Esophagus squamous epithelium (tissue), 5 donors: Measurements from ENCODE around the gene SFPQ. TPM values are rescaled to one million over a fixed set of nuclear protein-coding genes. Genes with fewer than 3 reads are reported as not detected.

Source experiments
- DNase-seq: peaks from one replicate; lab custom pipeline; 2025; lab: John Stamatoyannopoulos, UW
- H3K27ac ChIP-seq, 4 donors: fragments of 200-600 bp; sonication (generic); one replicate each; pipeline ENCODE4 v1.5.1; 2016 to 2019; ENCODE audit warnings: mild to moderate bottlenecking in 1 of 4
- H3K27me3 ChIP-seq, 4 donors: fragments of 200-600 bp; sonication (generic); 1 replicate in 3 of 4; 2 replicates in 1 of 4; pipeline versions ENCODE4 v1.5.1 to v1.6.0; 2017 to 2021; ENCODE audit warnings: antibody characterized with exemption in 1 of 4
- H3K36me3 ChIP-seq, 3 donors: fragments of 200-600 bp; sonication (generic); one replicate each; pipeline ENCODE4 v1.5.1; 2016 to 2019
- H3K4me1 ChIP-seq, 3 donors: fragments of 200-600 bp; sonication (generic); one replicate each; pipeline ENCODE4 v1.5.1; 2017 to 2019
- H3K4me3 ChIP-seq, 4 donors: fragments of 200-600 bp; sonication (generic); 1 replicate in 3 of 4; 2 replicates in 1 of 4; pipeline ENCODE4 v1.5.1; 2016 to 2019; ENCODE audit warnings: mild to moderate bottlenecking in 2 of 4, moderate library complexity in 1 of 4
- H3K9me3 ChIP-seq, 3 donors: fragments of 200-600 bp; sonication (generic); one replicate each; pipeline ENCODE4 v1.5.1; 2016 to 2019
- CTCF ChIP-seq, 6 experiments: fragments of 450-650 bp in 4 of 6; fragments of 200-600 bp in 2 of 6; sonication (generic) in 2 of 6; IDR thresholded peaks; one replicate each; pipeline ENCODE4 v1.5.1; 2016 to 2019; ENCODE audit warnings: antibody characterized with exemption in 6 of 6, mild to moderate bottlenecking in 4 of 6, moderate library complexity in 4 of 6
- POLR2A ChIP-seq, 4 donors: fragments of 450-650 bp; IDR thresholded peaks; one replicate each; pipeline ENCODE4 v1.6.1; 2017; ENCODE audit warnings: antibody characterized with exemption in 4 of 4, mild to moderate bottlenecking in 4 of 4, moderate library complexity in 3 of 4
- WGBS, 2 donors: methylation state at CpG; one replicate each; pipeline ENCODE4 v1.1.5; 2018; 5-methylcytosine and 5-hydroxymethylcytosine counted together
- intact Hi-C: fragments of 100-400 bp; cut with DNase I; formaldehyde crosslinking; loops from one replicate; pipeline ENCODE4 v1.15.0; 2022
- total RNA-seq, 4 donors: library from RNA; depleted of rRNA; stranded (reverse); fragments of >200 nt; gene quantifications; one replicate each; pipeline ENCODE4 v1.1.0, GENCODE V29; 2016
- donor health status: DM: yes; HTN: yes; CAD: no.

SFPQ gene
- total RNA-seq, 4 donors from 2014 or later, result 99.6 to 222 (median 155) TPM

DNA sequence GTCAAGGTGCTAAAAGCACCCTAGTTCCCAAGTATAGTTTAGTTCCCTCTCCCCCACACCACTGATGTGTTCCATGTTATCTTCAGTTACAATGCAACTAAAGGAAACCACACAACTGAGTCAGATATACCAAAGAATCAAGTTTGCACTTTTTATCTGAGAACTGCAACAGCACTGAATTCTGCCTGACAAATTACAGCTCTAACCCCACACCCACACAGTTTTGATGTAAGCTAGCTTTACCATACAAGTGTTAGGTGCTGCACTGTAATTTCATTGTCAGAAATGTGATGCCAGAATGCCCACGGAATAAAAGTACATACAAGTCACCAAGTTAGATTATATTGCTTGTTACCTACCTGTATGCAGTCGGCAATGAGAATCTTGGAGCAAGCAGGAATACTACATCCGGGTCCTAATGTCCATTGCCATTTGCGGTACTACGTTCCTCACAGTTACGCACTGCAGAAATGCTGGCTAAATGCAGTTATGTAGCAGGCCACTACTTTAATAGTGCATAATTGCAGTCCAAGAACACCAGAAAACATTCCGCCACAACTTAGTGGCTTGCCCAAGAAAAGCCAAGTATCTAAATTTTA lies 12.1 kb downstream of the SFPQ start:
- WGBS, 2 donors, result 83 to 87% methylated on average over 7 of the region's 7 CpGs
- no peaks in the 10 kb centered on the region for H3K27me3 ChIP-seq
- intact Hi-C loops, result no loop called here
- peaks cover 0 to 71% (median 4%) of the 10 kb centered on the region in 3 donors for H3K4me1 ChIP-seq
- H3K9me3 ChIP-seq, result no peaks in the 10 kb centered on the region
- no peak overlapping the region for H3K4me3 ChIP-seq
- peaks cover 6 to 100% (median 53%) of the 10 kb centered on the region in 3 donors for H3K36me3 ChIP-seq
- no peak overlapping the region for H3K27ac ChIP-seq
- TF ChIP-seq CTCF (IDR thresholded peaks at IDR 0.05), result no peak
- TF ChIP-seq POLR2A (IDR thresholded peaks at IDR 0.05), result no peak
- DNase-seq, result no peak

DNA sequence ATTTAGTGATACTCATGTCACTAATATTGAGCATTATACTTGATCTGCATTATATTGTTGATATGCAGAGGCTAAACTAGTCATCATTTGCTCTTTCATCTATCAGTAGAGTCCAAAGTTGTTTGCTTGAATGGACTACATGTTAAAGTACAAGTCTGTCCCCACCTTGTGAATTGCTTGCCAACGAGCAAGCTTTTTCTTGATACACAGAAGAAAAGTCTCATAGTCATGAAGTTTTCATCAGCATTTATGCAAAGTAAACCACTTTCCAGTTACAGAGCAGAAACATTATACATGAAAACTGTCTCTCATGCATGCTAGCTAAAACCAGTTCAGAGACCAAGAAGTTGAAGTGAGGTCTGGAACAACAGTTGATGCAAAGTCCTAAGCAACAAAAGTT lies 13.0 kb downstream of the SFPQ start:
- WGBS, 2 donors, result 50 to 67% methylated on average over 1 of the region's 1 CpG
- H3K4me3 ChIP-seq, result no peak overlapping the region
- H3K27ac ChIP-seq, result no peak overlapping the region
- TF ChIP-seq POLR2A (IDR thresholded peaks at IDR 0.05) (no peak), CTCF (IDR thresholded peaks at IDR 0.05) (no peak)
- peaks cover 0 to 61% (median 0%) of the 10 kb centered on the region in 3 donors for H3K4me1 ChIP-seq
- no peaks in the 10 kb centered on the region for H3K27me3 ChIP-seq
- no peaks in the 10 kb centered on the region for H3K9me3 ChIP-seq
- intact Hi-C loops, result no loop called here
- H3K36me3 ChIP-seq, result peaks cover 6 to 100% (median 54%) of the 10 kb centered on the region in 3 donors
- no peak for DNase-seq

DNA sequence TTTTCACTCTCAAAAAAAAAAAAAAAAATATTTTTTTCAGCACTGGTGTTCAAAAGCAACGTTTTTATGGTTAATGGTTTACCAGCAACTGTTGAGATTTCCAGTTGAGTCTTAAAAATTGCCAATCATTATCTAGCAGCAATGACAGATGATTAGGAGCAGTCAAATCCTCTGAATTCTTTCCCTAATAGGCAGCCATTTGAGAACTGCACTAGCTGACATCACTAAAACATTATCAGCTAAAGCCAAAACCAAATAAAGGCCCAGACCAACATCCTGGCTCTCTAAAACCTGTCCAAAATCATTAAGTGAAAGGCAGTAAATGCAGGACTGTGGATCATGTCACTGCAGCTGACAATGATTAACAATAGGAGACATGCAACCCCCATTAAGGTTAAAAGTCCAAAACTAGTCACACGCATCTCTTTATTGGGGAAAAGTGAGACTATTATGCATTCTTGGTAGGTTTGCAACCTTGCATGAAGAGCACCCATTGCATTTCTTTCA lies 14.0 kb downstream of the SFPQ start:
- Histone ChIP-seq H3K9me3 (no peaks in the 10 kb centered on the region), H3K4me1 (peaks cover 0 to 53% (median 0%) of the 10 kb centered on the region in 3 donors), H3K36me3 (peaks cover 0 to 96% (median 44%) of the 10 kb centered on the region in 3 donors), H3K27ac (no peak overlapping the region), H3K27me3 (no peaks in the 10 kb centered on the region), H3K4me3 (no peak overlapping the region)
- no peak for TF ChIP-seq POLR2A (IDR thresholded peaks at IDR 0.05)
- TF ChIP-seq CTCF (IDR thresholded peaks at IDR 0.05), result no peak
- intact Hi-C loops, result no loop called here
- 33 to 49% methylated on average over 2 of the region's 2 CpGs for WGBS, 2 donors
- DNase-seq, result no peak

DNA sequence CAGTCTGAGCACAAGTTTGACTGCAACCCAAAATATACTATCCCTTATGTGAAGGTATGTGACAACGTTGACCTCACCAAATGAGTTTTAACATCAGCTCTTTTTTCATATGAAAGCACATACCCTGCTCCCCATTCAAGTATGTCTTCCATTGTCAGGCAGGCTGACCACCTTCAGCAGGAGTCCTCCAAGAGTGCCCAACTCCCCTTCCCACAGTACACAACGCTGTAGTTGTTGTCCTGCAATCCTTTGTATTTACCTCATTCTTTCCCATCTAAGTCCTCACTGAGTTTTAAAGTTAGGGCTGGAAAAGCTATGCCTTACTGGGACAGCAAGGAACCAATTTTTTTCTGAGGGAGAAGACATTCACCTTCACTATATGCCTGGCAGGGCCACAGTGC lies 14.7 kb downstream of the SFPQ start:
- Histone ChIP-seq H3K4me3 (no peak overlapping the region), H3K27ac (no peak overlapping the region), H3K27me3 (no peaks in the 10 kb centered on the region), H3K4me1 (peaks cover 0 to 46% (median 0%) of the 10 kb centered on the region in 3 donors), H3K9me3 (no peaks in the 10 kb centered on the region), H3K36me3 (peaks cover 0 to 90% (median 37%) of the 10 kb centered on the region in 3 donors)
- no peak for DNase-seq
- intact Hi-C loops, result no loop called here
- 65 to 69% methylated on average over 2 of the region's 2 CpGs for WGBS, 2 donors
- TF ChIP-seq POLR2A (IDR thresholded peaks at IDR 0.05) (no peak), CTCF (IDR thresholded peaks at IDR 0.05) (no peak)

DNA sequence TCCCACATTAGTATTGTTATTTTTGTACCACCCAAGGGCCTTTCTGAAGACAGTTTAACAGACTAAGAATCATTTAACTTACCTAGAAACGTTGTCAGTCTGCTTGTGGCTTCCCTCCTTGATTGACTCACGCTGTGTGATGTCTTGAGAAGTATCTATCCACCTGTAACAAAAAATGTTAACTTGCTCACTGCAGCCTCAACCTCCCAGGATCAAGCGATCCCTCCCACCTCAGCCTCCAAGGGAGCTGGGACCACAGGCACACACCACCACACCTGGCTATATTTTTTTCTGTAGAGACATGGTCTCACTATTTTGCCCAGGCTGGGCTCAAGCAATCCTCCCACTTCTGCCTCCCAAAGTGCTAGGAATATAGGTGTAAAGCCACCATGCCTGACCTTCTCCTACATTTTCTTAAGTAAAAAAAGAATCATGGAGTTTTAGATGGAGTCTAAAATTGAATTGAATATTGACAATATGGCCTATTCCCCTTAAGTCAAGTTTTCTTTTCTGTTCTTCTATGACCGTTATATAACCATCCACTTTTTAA lies 15.6 kb downstream of the SFPQ start:
- H3K9me3 ChIP-seq, result no peaks in the 10 kb centered on the region
- peaks cover 0 to 37% (median 0%) of the 10 kb centered on the region in 3 donors for H3K4me1 ChIP-seq
- no peak overlapping the region for H3K27ac ChIP-seq
- intact Hi-C loops, result no loop called here
- no peaks in the 10 kb centered on the region for H3K27me3 ChIP-seq
- H3K36me3 ChIP-seq, result peaks cover 0 to 80% (median 30%) of the 10 kb centered on the region in 3 donors
- 79 to 91% methylated on average over 4 of the region's 4 CpGs for WGBS, 2 donors
- TF ChIP-seq POLR2A (IDR thresholded peaks at IDR 0.05) (no peak), CTCF (IDR thresholded peaks at IDR 0.05) (no peak)
- no peak overlapping the region for H3K4me3 ChIP-seq
- DNase-seq, result no peak
